NCI-H82 treated with DMSO at 0.1 percent for 48 hours (cell line): Measurements from ENCODE around the gene GHITM.
"Not testable (repeated sequence)": the region's sequence is repeated elsewhere in the genome, so short reads cannot be mapped to it uniquely, and the experiment has no call there.

Experiments used
- DNase-seq: peaks from one replicate; lab custom pipeline; 2025; ENCODE audit not compliant: unreplicated experiment; lab: John Stamatoyannopoulos, UW

Gene GHITM

GRCh38 chr10:84139126-84140035 lies at the start of gene GHITM:
Gene GHITM, plus strand, starts transcription at chr10:84139509. Its CDS starts 1,992 bp downstream, at chr10:84141501.
- DNase-seq: peak; percentile 90

GRCh38 chr10:84095811-84096497 lies 43.4 kb upstream of the GHITM start:
- DNase-seq: no peak

GRCh38 chr10:84097787-84098353 lies 41.4 kb upstream of the GHITM start:
- DNase-seq: no peak

GRCh38 chr10:84098667-84099066 lies 40.6 kb upstream of the GHITM start:
- no peak for DNase-seq

- DNase-seq: no peak
Observed at GRCh38 chr10:84101042-84101441, 38.3 kb upstream of the GHITM start.

GRCh38 chr10:84108797-84109196 lies 30.5 kb upstream of the GHITM start:
- DNase-seq: no peak

- not testable (repeated sequence) for DNase-seq
Observed at GRCh38 chr10:84109772-84110171, 29.5 kb upstream of the GHITM start.

GRCh38 chr10:84113468-84113867 lies 25.8 kb upstream of the GHITM start:
- not testable (repeated sequence) for DNase-seq

- no peak for DNase-seq
Observed at GRCh38 chr10:84114088-84114667, 25.1 kb upstream of the GHITM start.

GRCh38 chr10:84117204-84117603 lies 22.1 kb upstream of the GHITM start:
- DNase-seq: not testable (repeated sequence)

- DNase-seq: no peak
Observed at GRCh38 chr10:84117686-84118394, 21.5 kb upstream of the GHITM start.

GRCh38 chr10:84118395-84119006 lies 20.8 kb upstream of the GHITM start:
- DNase-seq: no peak

- DNase-seq: no peak
Observed at GRCh38 chr10:84123362-84123761, 15.9 kb upstream of the GHITM start.

GRCh38 chr10:84125910-84126784 lies 13.2 kb upstream of the GHITM start:
- not testable (repeated sequence) for DNase-seq

- DNase-seq: no peak
Observed at GRCh38 chr10:84126785-84127167, 12.5 kb upstream of the GHITM start.

GRCh38 chr10:84135836-84136235 lies 3.5 kb upstream of the GHITM start:
- no peak for DNase-seq

- no peak for DNase-seq
Observed at GRCh38 chr10:84137811-84138210, 1.5 kb upstream of the GHITM start.

- no peak for DNase-seq
Observed at GRCh38 chr10:84138478-84139125, 707 bp upstream of the GHITM start.

GRCh38 chr10:84140036-84140379 lies 699 bp downstream of the GHITM start:
- DNase-seq: no peak
